ENCODE data around the gene SIN3B. TPM values are rescaled to one million over a fixed set of nuclear protein-coding genes. Genes with fewer than 3 reads are reported as not detected.
A peak's percentile ranks its signal among the peaks of the same experiment; 100 is the strongest.

SIN3B gene
- total RNA-seq, 6 experiments from 2014 or later, result 29.6 to 39.4 (median 35.2) TPM

DNA sequence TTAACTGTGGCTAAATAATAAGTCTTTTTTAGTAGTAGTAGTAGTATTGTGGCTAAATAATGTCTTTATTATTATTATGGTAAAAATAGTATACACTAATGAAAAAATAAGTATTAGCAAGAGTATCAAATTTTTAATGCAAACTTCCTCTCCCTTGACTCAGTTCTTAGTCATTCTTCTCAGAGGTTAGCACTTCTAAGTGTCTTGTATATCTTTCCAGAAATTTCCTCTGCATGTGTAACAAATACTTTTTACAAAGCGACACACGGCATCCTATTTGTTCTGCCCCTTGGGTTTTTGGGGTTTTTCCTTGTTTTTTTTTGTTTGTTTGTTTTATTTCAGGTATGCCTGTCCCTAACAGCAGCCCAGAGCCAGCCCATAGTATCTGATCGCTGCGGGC, 20.9 kb downstream of the SIN3B start:
- DNase-seq, result peak; percentile 69
- Mint-ChIP-seq H3K27ac (peak overlapping the region; percentile 91), H3K4me3 (peak overlapping the region; percentile 79), H3K9me3 (no peaks in the 10 kb centered on the region), H3K27me3 (ENCODE audit: insufficient read depth) (no peaks in the 10 kb centered on the region), H3K4me1 (ENCODE audit: low read depth) (peaks cover 27% of the 10 kb centered on the region), H3K36me3 (ENCODE audit: low read depth) (peaks cover 47% of the 10 kb centered on the region)
- no peak for TF ChIP-seq CTCF (IDR thresholded peaks at IDR 0.05)

DNA sequence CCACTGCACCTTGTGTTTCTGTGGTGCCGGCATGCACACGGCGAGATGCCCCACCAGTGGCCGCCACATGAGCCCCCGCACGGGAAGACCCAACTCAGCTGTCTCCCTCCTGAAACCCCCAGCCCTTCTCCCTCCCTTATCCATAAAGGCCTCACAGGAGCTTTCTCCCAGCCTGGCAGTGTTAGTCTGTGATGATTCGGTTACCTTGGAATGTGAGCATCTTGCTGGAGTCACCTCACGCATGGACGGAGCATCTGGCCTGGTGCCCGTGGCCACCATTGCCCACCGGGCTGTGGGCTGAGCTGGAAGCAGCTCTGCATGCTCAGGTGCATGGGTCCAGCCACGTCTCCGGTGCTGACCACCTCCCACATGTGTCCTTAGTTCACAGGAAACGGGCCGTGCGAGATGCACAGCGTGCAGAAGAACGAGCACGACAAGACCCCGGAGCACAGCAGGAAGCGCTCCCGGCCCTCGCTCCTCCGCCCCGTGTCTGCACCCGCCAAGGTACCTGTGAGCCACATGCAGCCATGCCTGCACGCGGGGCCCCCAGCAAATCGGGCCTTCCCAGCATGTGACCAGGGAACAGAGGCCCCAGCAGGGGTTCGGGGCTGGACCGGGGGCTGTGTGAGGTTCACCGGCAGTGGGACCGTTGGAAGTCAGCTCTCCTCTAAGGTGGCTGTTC, 22.0 kb downstream of the SIN3B start:
- H3K27ac Mint-ChIP-seq, result peak overlapping the region; percentile 91
- no peaks in the 10 kb centered on the region for H3K27me3 Mint-ChIP-seq (ENCODE audit: insufficient read depth)
- peaks cover 49% of the 10 kb centered on the region for H3K36me3 Mint-ChIP-seq (ENCODE audit: low read depth)
- no peak for TF ChIP-seq CTCF (IDR thresholded peaks at IDR 0.05)
- H3K9me3 Mint-ChIP-seq, result no peaks in the 10 kb centered on the region
- DNase-seq, result peak; percentile 64
- H3K4me1 Mint-ChIP-seq (ENCODE audit: low read depth), result peaks cover 27% of the 10 kb centered on the region
- H3K4me3 Mint-ChIP-seq, result peak overlapping the region; percentile 79

DNA sequence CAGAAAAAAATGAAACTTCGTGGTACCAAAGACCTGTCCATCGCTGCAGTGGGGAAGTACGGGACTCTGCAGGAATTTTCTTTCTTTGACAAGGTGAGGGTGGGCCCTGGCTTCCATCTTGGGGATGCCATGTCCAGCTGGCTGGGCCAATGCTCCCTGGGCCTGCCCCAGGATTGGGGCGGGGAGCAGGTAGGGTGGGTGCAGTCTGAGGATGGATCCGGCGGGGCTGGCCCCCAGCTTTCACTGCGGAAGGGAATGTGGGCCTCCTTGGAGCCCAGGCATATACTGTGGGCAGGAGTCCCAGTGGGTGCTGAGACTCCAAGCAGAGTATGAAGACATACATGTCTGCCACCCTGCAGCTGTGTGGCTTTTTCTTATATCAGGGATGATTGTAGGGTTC, 23.9 kb downstream of the SIN3B start:
- DNase-seq, result no peak
- no peak overlapping the region for H3K4me3 Mint-ChIP-seq
- H3K9me3 Mint-ChIP-seq, result no peaks in the 10 kb centered on the region
- no peaks in the 10 kb centered on the region for H3K27me3 Mint-ChIP-seq (ENCODE audit: insufficient read depth)
- H3K4me1 Mint-ChIP-seq (ENCODE audit: low read depth), result peaks cover 27% of the 10 kb centered on the region
- no peak for TF ChIP-seq CTCF (IDR thresholded peaks at IDR 0.05)
- no peak overlapping the region for H3K27ac Mint-ChIP-seq
- peaks cover 50% of the 10 kb centered on the region for H3K36me3 Mint-ChIP-seq (ENCODE audit: low read depth)

GRCh38 chr19:16856091-16856490, 26.9 kb downstream of the SIN3B start:
- H3K36me3 Mint-ChIP-seq (ENCODE audit: low read depth), result peaks cover 39% of the 10 kb centered on the region
- no peak for TF ChIP-seq CTCF (IDR thresholded peaks at IDR 0.05)
- DNase-seq, result no peak
- H3K4me3 Mint-ChIP-seq, result no peak overlapping the region
- H3K27me3 Mint-ChIP-seq (ENCODE audit: insufficient read depth), result no peaks in the 10 kb centered on the region; the same call in 1 of the 2 replicates
- peaks cover 3% of the 10 kb centered on the region for H3K4me1 Mint-ChIP-seq (ENCODE audit: low read depth)
- H3K27ac Mint-ChIP-seq, result no peak overlapping the region
- H3K9me3 Mint-ChIP-seq, result no peaks in the 10 kb centered on the region

DNA sequence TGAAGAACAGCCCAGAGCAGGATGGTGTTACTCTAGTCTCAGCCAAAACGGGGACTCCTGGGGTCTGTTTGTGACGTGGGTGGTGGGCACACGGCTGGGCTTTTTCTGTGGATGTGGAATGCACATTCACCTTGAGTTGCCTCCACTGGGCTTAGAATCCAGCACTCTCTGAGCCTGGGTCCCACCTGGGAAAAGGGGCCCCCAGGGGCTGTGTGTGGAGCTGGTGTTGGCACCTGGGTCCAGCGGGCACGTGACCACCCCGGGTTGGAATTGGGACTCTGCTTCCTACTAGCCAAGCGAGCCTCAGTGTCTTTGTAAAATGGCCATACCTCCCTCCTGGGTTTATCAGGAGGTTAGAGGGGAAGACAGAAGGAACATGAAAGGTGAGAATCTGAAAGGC, 30.4 kb downstream of the SIN3B start:
- no peak overlapping the region for H3K4me3 Mint-ChIP-seq
- H3K36me3 Mint-ChIP-seq (ENCODE audit: low read depth), result peaks cover 25% of the 10 kb centered on the region
- peak overlapping the region; percentile 24; the same call in 1 of the 2 replicates for H3K27ac Mint-ChIP-seq
- TF ChIP-seq CTCF (IDR thresholded peaks at IDR 0.05), result no peak
- no peaks in the 10 kb centered on the region for H3K4me1 Mint-ChIP-seq (ENCODE audit: low read depth)
- no peaks in the 10 kb centered on the region; the same call in 1 of the 2 replicates for H3K27me3 Mint-ChIP-seq (ENCODE audit: insufficient read depth)
- DNase-seq, result no peak
- H3K9me3 Mint-ChIP-seq, result no peaks in the 10 kb centered on the region

All from HFFc6 (cell line).